HG03066 (cell line): ENCODE measurements around the gene TP53INP2.
"Not testable (repeated sequence)": the region's sequence is repeated elsewhere in the genome, so short reads cannot be mapped to it uniquely, and the experiment has no call there.

Source experiments
- ATAC-seq: cut with Tn5 transposase; IDR thresholded peaks from one replicate; pipeline ENCODE4 v1.9.1; 2021; ENCODE audit warnings: low read depth; ENCODE audit not compliant: unreplicated experiment

The TP53INP2 gene

DNA sequence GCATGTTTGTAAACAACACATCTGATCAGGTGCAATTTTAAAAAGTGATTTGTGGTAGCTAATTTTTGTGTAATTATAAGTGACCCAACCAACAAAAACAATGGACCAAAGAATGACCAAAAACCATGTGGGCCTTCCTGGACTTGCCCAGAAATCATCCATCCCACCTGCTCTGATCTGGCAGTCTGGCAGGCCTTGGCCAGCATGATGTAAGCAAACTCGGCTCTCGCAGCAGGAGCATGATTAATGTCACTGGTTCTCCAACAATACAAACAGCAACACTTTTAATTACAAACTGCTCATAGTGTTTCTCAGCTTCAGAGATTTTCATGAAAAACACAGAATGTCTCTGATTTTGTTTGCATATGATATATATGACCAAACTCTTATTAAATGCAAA is 16.1 kb downstream of the TP53INP2 start:
- ATAC-seq: no peak

DNA sequence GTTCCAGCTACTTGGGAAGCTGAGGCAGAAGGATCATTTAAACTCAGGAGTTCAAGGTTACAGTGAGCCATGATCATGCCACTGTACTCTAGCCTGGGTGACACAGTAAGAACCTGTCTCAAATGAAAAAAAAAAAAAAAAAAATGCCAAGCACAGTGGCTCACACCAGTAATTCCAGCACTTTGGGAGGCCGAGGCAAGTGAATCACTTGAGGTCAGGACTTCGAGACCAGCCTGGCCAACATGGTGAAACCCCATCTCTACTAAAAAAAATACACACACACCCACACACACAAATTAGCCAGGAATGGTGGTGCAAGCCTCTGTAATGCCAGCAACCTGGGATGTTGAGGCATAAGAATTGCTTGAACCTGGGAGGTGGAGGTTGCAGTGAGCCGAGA is 18.4 kb downstream of the TP53INP2 start:
- ATAC-seq: not testable (repeated sequence)

DNA sequence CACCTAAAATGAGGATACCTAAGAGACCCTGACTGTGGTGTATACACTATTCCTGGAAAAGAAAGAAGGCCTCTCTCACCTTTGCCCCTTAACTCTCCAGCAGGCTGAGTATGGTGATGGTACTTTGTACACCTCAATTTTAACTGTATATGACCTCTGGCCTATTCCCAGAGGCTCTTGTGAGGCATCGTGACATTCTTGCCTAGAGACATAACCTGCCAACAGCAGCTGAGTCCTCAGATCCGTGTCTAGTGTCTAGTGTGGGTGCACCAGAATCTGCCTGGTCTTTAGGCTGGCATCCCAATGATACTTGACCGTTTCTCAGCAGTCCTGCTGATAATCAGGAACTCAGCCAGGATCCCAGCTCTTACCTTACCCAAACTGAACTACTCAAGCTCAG is 20.0 kb downstream of the TP53INP2 start:
- no peak for ATAC-seq

DNA sequence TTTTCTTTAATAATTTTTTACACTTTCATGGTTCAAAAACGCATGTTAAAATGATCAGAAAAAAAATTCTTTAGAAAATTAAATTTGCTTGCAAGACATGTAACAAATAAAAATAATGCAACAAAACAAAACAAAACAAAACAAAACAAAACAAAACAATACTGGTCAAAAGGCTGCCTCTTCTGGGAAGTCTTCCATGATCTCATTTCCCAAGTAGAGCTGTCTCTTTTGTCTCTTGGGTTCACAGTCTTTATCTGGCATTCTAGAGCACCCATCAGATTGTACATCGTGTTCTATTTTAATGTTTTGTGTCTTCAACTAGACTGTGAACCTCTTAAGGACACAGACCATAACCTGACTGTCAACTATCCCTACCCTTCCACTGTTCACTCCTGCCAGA is 25.3 kb downstream of the TP53INP2 start:
- ATAC-seq: no peak

DNA sequence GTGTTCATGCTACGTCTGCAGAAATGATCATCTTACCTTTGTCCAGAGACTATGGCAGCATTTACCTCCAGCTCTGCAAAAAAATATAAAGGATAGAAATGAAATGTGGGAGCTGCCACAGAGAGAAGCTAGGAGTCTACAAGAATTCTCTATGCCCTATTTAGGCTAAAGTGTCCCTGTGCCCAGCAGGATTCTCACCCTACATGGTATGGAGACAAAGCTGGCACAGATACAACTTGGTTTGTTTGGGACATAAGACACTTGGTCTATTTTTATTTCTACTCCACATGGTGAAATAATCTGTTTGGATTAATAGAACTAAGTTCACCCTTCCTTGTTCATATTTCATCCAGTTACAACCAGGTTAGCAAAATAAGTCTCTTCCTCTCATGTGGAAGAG is 28.4 kb downstream of the TP53INP2 start:
- ATAC-seq: no peak

DNA sequence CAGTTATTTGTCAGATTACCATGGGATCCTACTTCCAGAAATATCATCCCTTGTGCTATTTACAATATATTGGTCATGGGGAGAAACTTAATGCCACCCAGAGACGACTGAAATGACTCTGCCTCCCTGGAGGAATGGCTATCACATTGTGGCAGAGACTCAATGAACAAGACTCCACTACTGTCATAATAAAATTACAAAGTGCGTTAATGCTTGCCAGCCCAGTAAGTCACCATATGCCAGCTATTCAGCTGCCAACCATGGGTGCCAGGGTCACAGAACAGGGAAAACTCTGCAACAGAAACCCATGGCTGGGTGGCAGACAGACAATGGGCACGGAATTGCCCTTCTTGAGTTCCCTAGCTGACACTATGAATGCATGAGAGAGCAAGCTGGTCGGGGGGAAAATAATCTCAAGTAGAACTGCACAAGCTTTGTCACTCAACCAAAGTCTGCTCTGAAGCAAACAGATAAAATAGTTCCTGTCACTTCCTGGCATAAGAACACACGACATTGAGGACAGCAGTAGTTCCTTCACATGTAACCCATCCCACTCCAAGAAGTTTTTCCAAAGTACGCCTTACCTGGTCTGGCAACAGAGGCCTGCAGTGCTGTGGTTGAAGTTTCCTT is 32.1 kb downstream of the TP53INP2 start:
- ATAC-seq: no peak

DNA sequence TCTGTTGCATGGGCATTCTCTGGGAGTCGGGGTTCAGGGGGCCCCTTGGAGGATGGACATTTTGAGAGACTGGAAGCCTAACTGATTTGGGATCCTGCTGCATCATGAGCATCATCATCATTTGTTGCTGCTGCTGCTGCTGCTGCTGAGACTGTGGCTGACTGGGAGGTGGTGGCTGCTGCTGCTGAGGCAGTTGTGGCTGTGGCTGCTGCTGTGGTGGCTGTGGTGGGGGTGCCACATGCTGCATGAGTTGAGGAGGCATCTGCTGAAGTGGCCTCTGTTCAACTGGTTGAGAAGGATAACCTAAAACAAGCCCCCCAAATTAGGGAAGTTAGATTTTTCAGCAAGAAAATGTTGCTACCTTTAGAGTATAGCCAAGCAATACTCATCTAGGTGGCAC is 38.9 kb downstream of the TP53INP2 start:
- ATAC-seq: no peak

DNA sequence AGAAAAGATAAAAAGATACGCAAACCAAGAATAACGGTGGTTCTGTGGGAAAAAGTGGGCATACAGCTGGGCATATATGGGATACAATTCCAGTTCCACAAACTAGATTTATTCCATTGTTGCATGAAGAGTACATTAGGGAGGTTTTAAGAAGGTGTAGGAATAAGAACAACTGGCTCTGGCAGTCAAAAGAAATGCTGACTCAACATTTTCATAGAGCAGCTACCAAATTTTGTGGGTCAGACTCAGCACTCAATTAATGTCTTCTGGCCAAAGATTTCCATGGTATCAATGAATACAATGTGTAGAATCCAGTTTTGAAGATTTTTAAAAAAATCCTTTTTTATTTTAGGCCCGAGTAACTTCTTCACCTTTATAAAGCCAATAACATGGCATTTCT is 40.2 kb downstream of the TP53INP2 start:
- no peak for ATAC-seq

DNA sequence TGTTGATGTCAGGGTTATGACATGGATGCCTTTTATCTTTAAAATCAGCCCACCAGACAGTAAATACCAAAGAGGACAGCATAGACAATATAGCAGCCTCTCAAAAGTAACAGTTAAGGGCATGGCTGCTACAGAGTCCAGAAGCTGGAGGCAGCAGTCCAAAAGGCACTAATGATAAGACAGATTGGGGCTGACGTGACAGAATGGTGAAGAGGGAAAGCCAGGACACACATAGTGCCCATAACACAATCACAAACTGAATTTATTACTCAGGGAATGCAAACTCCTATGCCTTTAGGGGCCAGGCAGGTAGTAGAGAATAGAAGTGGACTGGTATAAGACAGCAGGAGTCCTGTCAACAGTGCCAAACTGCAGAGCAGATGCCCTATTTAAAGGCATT is 40.7 kb downstream of the TP53INP2 start:
- ATAC-seq: no peak

DNA sequence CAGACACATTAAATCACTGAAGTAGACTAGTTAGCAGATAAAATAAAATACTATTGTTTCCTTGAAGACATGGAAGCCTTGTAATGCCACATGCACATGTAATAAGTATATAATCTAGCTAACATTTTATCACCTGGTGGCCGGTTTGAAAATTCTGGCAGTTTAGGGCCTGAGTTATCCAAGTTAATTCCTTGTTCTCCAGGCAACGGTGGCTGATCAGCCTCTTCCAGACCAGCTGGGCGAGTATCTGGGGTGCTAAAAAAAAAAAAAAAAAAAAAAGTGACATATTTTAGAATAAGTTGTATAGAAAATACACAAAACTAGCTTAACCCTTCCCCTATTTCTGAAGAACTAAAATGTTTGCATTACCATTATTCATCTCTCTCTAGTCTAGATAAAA is 42.5 kb downstream of the TP53INP2 start:
- ATAC-seq: no peak

DNA sequence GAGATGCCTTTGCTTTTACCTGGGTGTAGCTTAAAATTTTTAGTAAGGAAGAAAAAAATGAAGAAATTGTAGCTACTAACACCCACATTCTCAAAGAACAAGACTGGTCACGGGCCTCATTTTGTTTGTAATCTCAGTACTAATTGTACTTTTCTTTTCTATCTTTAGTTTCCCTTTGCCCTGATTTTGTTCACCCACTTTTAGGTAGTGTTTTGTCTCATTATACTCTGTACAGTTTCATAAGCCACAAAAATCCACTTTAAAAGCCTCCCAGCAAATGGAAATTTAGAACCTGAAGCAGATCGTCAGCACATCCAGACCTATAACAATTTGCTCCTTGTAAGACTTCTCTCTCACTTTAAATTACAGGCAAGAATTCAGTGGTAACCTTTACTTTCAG is 43.3 kb downstream of the TP53INP2 start:
- ATAC-seq: no peak

DNA sequence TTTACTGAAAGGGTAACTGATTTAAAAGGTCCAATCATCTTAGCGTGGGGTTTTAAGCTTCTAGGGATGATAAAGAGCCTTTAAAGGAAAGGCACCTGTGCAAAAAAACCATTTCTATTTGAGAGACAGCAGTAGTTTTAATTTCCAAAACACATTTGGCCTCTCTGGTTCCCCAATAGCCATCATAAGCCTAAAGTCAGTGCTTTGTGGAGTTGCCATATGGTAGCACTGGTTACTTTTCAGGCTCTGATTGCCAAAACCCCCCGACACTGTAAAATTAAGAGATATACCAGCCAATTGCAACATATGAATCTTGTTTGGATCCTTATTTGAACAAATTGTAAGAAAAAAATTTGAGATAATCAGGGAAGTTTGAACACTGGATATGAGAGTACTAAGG is 44.6 kb downstream of the TP53INP2 start:
- ATAC-seq: no peak

DNA sequence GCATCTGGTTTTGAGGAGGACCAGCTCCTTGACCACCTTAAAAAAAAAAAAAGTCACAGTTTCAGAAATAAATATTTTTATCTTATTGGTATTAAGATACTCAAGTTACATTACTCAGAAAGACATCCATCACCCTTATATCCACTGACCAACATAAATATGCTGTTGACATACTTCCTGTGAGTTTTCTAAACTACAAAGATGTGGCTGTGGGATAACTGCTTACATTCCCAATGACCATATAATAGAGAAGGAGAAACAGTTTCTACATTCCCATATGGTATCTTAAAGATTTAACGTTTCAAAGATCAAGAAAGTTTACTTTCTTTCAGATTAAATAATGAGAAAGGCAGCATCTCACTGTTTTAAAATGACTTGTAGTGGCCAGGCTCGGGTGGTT is 46.3 kb downstream of the TP53INP2 start:
- ATAC-seq: no peak

DNA sequence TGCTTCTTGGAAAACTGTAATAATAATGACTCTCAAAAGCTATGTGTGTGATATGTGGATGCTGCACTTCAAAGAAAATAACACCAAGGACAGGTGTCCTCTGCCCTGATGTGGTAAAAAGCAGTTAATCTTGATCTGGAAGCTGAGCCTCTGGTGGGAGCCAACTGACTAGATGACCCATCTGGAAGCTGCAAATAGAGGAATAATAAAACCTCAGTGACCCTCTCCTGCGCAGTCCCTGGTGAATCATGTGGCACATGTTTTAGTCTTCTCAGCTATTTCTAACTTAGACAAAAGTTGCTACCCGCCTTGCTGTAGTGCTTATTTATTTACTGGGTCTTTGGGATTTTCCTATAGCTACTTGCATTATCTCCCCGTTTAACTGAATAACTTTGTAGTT is 47.3 kb downstream of the TP53INP2 start:
- no peak for ATAC-seq

DNA sequence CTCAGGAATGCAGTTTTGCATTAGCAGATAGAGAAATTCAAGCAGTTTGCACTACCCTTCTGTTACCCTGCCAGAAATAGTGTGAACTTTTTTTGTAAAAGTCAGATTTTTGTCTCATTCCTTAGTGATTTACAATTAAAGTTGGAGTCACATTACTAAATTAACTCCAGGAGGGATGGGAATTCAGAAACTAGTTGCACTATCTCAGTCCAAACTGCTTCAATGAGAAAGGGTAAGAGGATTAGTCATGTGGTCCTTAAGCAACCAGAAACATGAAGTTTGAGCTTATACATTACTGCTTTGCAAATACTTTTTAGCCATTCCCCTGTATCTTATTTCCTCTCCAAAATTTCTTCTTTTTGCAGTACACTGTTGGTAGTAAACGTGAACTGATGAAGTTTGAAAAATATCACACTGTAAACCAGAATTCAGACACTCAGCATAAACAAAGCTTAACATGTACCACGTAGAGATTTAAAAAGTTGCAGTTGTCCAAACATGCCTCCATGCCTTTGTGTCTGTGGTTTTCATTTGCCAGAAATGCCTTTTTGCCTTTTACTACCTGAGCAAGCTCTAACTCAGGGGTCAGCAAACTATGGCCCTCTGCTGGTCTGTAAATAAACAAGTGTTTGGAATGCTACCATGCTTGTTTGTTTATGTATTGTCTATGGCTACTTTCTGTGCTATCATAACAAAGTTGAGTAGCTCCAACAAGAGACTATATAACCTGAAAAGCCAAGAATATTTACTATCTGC is 49.7 kb downstream of the TP53INP2 start:
- no peak for ATAC-seq

DNA sequence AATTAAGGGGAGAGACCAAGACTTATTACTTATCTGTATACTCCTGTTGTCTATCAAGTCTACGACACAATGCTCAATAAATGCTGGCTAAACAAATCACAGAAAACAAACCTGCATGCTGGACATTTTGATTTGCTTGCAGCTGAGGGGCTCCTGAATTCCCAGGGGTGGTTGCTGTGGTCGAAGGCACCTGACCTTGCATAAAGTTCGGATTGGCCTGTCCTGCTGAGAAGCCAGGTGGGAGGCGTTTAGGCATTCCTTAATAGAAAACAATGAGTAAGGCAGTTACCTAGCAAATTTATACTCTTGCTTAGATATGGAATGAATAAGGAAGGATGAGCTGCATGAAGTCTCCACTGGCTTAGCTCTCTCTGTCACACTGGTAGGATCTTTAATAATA is 50.5 kb downstream of the TP53INP2 start:
- ATAC-seq: no peak

DNA sequence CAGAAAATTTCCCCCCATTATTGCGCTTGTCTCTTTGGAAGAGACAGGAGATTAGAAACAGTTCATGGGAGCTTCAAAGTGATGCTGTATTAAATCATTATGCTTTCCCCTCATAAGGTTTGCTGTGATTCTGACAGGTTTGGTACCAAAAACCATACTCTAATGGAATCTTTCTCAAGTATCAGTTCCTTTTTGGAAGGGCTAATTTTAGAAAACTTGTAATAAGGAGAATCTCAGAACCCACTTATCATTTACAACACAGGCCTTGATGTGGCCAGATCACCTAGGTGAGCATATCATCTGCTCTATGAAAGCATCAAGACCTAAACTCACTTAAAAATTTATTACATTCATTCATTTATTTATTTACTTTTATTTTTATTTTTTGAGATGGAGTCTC is 51.2 kb downstream of the TP53INP2 start:
- no peak for ATAC-seq

DNA sequence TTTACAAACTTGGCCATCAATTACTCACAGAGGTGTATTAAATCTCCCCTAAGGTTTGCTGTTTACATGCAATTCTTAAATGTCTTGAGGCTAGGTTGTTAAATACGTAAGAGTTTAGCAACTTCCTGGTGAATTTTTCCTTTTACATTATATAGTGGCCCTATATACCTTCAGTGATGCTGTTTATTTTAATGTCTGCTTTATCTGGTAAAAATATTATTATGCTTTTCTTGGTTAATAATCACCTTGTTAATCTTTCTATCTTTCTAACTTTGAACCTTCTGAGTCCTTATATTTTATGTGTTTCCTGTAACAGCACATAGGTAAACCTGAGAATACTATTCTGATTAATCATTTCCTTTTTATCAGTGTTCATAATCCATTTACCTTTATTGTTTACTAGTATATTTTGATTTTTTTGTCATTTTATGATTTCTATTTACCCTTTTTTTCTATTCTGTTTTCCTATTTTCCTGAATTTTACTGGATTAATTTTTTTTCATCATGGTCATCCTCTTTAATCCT is 57.9 kb downstream of the TP53INP2 start:
- no peak for ATAC-seq
